Peyer's patch (tissue), 4 donors: ENCODE results near the gene C10orf71.

Experiments
- CTCF ChIP-seq, 6 experiments: fragments of 450-650 bp in 4 of 6; fragments of 200-600 bp in 2 of 6; sonication (generic) in 1 of 6; IDR thresholded peaks; one replicate each; pipeline ENCODE4 v1.5.1; 2017 to 2019; ENCODE audit warnings: antibody characterized with exemption in 6 of 6, mild to moderate bottlenecking in 3 of 6, moderate library complexity in 1 of 6
- POLR2A ChIP-seq, 2 donors: fragments of 450-650 bp; IDR thresholded peaks; one replicate each; pipeline ENCODE4 v1.5.1; 2017; ENCODE audit warnings: antibody characterized with exemption in 2 of 2, mild to moderate bottlenecking in 2 of 2, moderate library complexity in 2 of 2

DNA sequence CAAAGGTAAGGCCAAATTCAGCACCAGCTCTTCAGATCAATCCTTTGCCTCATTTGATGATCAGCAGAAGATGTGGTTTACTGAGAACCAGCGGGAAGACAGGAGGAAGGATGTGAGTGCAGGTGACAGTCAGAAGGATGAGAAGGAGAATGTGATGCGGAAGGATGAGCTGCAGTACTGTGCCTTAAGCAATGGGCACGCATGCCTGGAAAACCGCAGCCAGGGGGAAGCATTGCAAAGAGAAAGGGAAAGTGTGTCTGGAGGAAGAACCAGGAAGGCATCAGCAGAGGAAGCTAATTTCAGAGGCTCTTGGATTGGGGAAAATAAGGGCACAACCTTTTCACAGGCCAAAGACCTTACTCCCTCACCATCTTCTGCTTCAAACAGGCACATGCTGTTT is 25.7 kb downstream of the C10orf71 start:
- TF ChIP-seq CTCF (IDR thresholded peaks at IDR 0.05) (no peak), POLR2A (IDR thresholded peaks at IDR 0.05) (no peak)
